SU-DHL-6 (cell line): ENCODE data around the gene BLVRB.
A peak's percentile ranks its signal among the peaks of the same experiment; 100 is the strongest.

Source experiments
- H2AFZ ChIP-seq: fragments of 200-600 bp; sonication (generic); 2 replicates; pipeline ENCODE4 v1.6.1; 2014; ENCODE audit warnings: low read depth, mild to moderate bottlenecking, moderate library complexity, mixed read lengths, antibody characterized with exemption, low read length; ENCODE audit not compliant: severe bottlenecking
- H3F3A ChIP-seq: fragments of 200-600 bp; shearing (Covaris generic); 2 replicates; pipeline ENCODE4 v1.6.0; 2016; ENCODE audit warnings: antibody characterized with exemption, mild to moderate bottlenecking; ENCODE audit not compliant: insufficient read depth
- H3K27ac ChIP-seq: fragments of 200-600 bp; sonication (generic); 2 replicates; pipeline ENCODE4 v1.5.1; 2016; ENCODE audit warnings: low read depth, mild to moderate bottlenecking, low read length, moderate library complexity, mixed read lengths
- H3K27me3 ChIP-seq: fragments of 200-600 bp; sonication (generic), shearing (Covaris generic); 2 replicates; pipeline ENCODE4 v1.6.0; 2014; ENCODE audit warnings: mild to moderate bottlenecking, low read length
- H3K36me3 ChIP-seq: fragments of 200-600 bp; sonication (generic); 2 replicates; pipeline ENCODE4 v1.6.1; 2014; ENCODE audit warnings: mild to moderate bottlenecking, low read length, mixed read lengths
- H3K4me2 ChIP-seq: fragments of 300-600, 200-600 bp; shearing (Covaris generic), sonication (generic); 2 replicates; pipeline ENCODE4 v1.6.0; 2014; ENCODE audit warnings: low read length, low read depth, mild to moderate bottlenecking; ENCODE audit not compliant: poor library complexity, severe bottlenecking
- H3K4me3 ChIP-seq: fragments of 200-600 bp; sonication (generic); 2 replicates; pipeline ENCODE4 v1.5.1; 2014; ENCODE audit warnings: antibody characterized with exemption, low read length, mild to moderate bottlenecking, mixed read lengths; ENCODE audit not compliant: insufficient read depth, poor library complexity, severe bottlenecking
- H3K79me2 ChIP-seq: fragments of 200-600 bp; sonication (generic); 2 replicates; pipeline ENCODE4 v1.6.1; 2014; ENCODE audit warnings: mild to moderate bottlenecking, low read length, moderate library complexity; ENCODE audit not compliant: insufficient read depth
- H3K9ac ChIP-seq: fragments of 200-600 bp; sonication (generic); 2 replicates; pipeline ENCODE4 v1.7.0; 2014; ENCODE audit warnings: mild to moderate bottlenecking, low read length
- H3K9me2 ChIP-seq: fragments of 200-600 bp; sonication (generic); replicated peaks from 2 replicates; pipeline ENCODE4 v1.6.1; 2014; ENCODE audit warnings: low read length; ENCODE audit not compliant: insufficient read depth
- H3K9me3 ChIP-seq: fragments of 200-600 bp; sonication (generic); 2 replicates; pipeline ENCODE4 v1.6.1; 2014; ENCODE audit warnings: low read length, mixed read lengths; ENCODE audit not compliant: insufficient read depth
- H4K20me1 ChIP-seq: fragments of 200-600 bp; sonication (generic); 2 replicates; pipeline ENCODE4 v1.6.1; 2014; ENCODE audit warnings: low read depth, mild to moderate bottlenecking, antibody characterized with exemption, low read length, moderate library complexity, mixed read lengths
- EZH2phosphoT487 ChIP-seq: fragments of 200-600 bp; sonication (generic), shearing (Covaris generic); conservative IDR thresholded peaks from 2 replicates; pipeline ENCODE4 v1.6.1; 2018; ENCODE audit warnings: mild to moderate bottlenecking, antibody characterized with exemption, low read length, moderate library complexity, mixed read lengths
- TF ChIP-seq, protein P1 (sequence below): fragments of 200-600 bp; sonication (generic); IDR thresholded peaks from one replicate; pipeline ENCODE4 v1.5.1; 2017; ENCODE audit warnings: antibody characterized with exemption, mild to moderate bottlenecking, low read length, moderate library complexity; ENCODE audit not compliant: insufficient read depth, poor library complexity, severe bottlenecking

Gene BLVRB

DNA sequence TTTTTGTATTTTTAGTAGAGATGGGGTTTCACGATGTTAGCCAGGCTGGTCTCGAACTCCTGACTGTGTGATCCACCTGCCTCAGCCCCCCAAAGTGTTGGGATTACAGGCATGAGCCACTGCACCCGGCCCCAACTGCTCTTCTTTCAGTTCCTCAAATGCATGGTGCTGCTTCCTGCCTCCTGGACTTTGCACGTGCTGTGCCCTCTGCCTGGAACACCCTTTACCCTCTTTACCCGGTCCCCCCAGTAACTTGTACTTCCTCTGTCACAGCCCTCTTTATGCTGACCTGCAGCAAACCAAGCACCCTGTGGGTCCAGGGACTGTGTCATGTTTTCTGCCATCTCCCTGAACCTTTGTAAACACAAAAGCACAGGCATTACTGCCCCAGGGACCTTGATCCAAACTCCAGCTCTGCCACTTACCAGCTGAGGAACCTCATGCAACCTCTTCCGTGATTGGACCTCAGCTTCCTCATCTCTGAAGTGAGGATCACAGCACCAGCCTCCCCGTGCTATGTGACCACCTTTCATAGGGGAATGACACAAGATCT, 3.8 kb downstream of the BLVRB start:
- no peaks in the 10 kb centered on the region for H3F3A ChIP-seq
- H3K27ac ChIP-seq = no peak overlapping the region
- TF ChIP-seq, protein P1, sequence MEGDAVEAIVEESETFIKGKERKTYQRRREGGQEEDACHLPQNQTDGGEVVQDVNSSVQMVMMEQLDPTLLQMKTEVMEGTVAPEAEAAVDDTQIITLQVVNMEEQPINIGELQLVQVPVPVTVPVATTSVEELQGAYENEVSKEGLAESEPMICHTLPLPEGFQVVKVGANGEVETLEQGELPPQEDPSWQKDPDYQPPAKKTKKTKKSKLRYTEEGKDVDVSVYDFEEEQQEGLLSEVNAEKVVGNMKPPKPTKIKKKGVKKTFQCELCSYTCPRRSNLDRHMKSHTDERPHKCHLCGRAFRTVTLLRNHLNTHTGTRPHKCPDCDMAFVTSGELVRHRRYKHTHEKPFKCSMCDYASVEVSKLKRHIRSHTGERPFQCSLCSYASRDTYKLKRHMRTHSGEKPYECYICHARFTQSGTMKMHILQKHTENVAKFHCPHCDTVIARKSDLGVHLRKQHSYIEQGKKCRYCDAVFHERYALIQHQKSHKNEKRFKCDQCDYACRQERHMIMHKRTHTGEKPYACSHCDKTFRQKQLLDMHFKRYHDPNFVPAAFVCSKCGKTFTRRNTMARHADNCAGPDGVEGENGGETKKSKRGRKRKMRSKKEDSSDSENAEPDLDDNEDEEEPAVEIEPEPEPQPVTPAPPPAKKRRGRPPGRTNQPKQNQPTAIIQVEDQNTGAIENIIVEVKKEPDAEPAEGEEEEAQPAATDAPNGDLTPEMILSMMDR = no peak
- no peak for TF ChIP-seq EZH2phosphoT487
- H4K20me1 ChIP-seq = no peaks in the 10 kb centered on the region
- H3K79me2 ChIP-seq = no peaks in the 10 kb centered on the region
- H3K27me3 ChIP-seq = no peaks in the 10 kb centered on the region
- H3K4me2 ChIP-seq = peak overlapping the region; percentile 5
- H3K9me2 ChIP-seq = no peaks in the 10 kb centered on the region
- no peak overlapping the region for H2AFZ ChIP-seq
- no peak overlapping the region for H3K4me3 ChIP-seq
- no peak overlapping the region for H3K9ac ChIP-seq
- H3K36me3 ChIP-seq = no peaks in the 10 kb centered on the region
- no peaks in the 10 kb centered on the region for H3K9me3 ChIP-seq

DNA sequence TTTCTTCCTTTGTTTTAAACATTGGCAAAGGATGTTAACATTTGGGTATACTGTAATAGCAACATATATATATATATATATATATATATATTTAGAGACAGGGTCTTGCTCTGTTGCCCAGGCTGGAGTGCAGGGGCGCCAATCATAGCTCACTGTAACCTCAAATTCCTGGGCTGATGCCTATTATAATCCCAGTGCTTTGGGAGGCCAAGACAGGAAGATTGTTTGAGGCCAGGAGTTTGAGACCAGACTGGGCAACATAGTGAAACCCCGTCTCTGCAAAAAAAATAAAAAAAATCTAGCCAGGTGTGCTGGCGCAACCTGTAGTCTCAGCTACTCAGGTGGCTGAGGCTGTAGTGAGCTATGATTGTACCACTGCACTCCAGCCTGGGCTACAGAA, 5.4 kb downstream of the BLVRB start:
- Histone ChIP-seq H3K9me2 (no peaks in the 10 kb centered on the region), H3K79me2 (no peaks in the 10 kb centered on the region), H3K4me3 (no peak overlapping the region), H2AFZ (no peak overlapping the region), H3K27ac (no peak overlapping the region), H3K36me3 (no peaks in the 10 kb centered on the region), H4K20me1 (no peaks in the 10 kb centered on the region), H3F3A (no peaks in the 10 kb centered on the region), H3K9ac (no peak overlapping the region), H3K27me3 (no peaks in the 10 kb centered on the region), H3K4me2 (no peak overlapping the region), H3K9me3 (no peaks in the 10 kb centered on the region)
- TF ChIP-seq, protein P1 = no peak
- no peak for TF ChIP-seq EZH2phosphoT487

DNA sequence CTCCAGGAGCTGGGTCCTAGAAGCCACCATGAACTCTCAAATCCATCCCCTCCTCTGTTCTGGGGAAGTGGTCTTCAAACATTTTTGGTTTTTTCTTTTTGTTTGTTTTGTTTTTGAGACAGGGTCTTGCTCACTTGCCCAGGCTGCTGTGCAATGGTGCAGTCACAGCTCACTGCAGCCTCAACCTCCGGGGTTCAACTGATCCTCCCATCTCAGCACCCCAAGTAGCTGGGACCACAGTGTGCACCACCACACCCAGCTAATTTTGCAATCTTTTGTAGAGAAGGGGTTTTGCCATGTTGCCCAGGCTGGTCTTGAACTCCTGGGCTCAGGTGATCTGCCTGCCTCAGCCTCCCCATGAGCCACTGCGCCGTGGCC, 7.0 kb downstream of the BLVRB start:
- Histone ChIP-seq H3K27me3 (no peaks in the 10 kb centered on the region), H3F3A (no peaks in the 10 kb centered on the region), H3K9me3 (no peaks in the 10 kb centered on the region), H2AFZ (no peak overlapping the region), H3K9ac (no peak overlapping the region), H3K4me2 (no peak overlapping the region), H3K9me2 (no peaks in the 10 kb centered on the region), H3K79me2 (no peaks in the 10 kb centered on the region), H3K4me3 (no peak overlapping the region), H3K27ac (no peak overlapping the region), H3K36me3 (no peaks in the 10 kb centered on the region), H4K20me1 (no peaks in the 10 kb centered on the region)
- TF ChIP-seq EZH2phosphoT487 = no peak
- TF ChIP-seq, protein P1 = no peak
